C4-2B (cell line): ENCODE data around the gene SEPTIN10.
"Not testable (repeated sequence)": the region's sequence is repeated elsewhere in the genome, so short reads cannot be mapped to it uniquely, and the experiment has no call there.

ENCODE experiments used
- H3K27ac ChIP-seq: fragments of 450-650 bp; 2 replicates; pipeline ENCODE4 v1.5.1; 2017
- CTCF ChIP-seq: fragments of 450-650 bp; conservative IDR thresholded peaks from 2 replicates; pipeline ENCODE4 v1.5.1; 2017; ENCODE audit warnings: mild to moderate bottlenecking
- ZFX ChIP-seq: fragments of 450-650 bp; IDR thresholded peaks from 2 replicates; pipeline ENCODE4 v1.6.1; 2017

SEPTIN10 gene

GRCh38 chr2:109631741-109632140 is 18.0 kb upstream of the SEPTIN10 start:
- no peak overlapping the region for H3K27ac ChIP-seq
- TF ChIP-seq ZFX: no peak
- TF ChIP-seq CTCF: no peak

GRCh38 chr2:109630441-109631430 is 17.0 kb upstream of the SEPTIN10 start:
- TF ChIP-seq ZFX (no peak), CTCF (no peak)
- H3K27ac ChIP-seq: no peak overlapping the region

GRCh38 chr2:109629867-109630266 is 16.1 kb upstream of the SEPTIN10 start:
- TF ChIP-seq CTCF (no peak), ZFX (no peak)
- no peak overlapping the region for H3K27ac ChIP-seq

GRCh38 chr2:109628321-109628720 is 14.6 kb upstream of the SEPTIN10 start:
- H3K27ac ChIP-seq: not testable (repeated sequence)

- TF ChIP-seq ZFX: no peak
- TF ChIP-seq CTCF: no peak
- H3K27ac ChIP-seq: no peak overlapping the region
These were observed 10.6 kb upstream of the SEPTIN10 start for GRCh38 chr2:109624339-109624738.

- H3K27ac ChIP-seq: no peak overlapping the region
- TF ChIP-seq CTCF (no peak), ZFX (no peak)
These were observed 10.2 kb upstream of the SEPTIN10 start for GRCh38 chr2:109623923-109624322.

- no peak overlapping the region for H3K27ac ChIP-seq
- TF ChIP-seq CTCF (no peak), ZFX (no peak)
These were observed 9.5 kb upstream of the SEPTIN10 start for GRCh38 chr2:109623297-109623696.
